SKM-1 (cell line): ENCODE data around the gene PNKP.
"Not testable (repeated sequence)": the region's sequence is repeated elsewhere in the genome, so short reads cannot be mapped to it uniquely, and the experiment has no call there.

ENCODE experiments used
- DNase-seq: peaks from one replicate; lab custom pipeline; 2025; ENCODE audit not compliant: unreplicated experiment; lab: John Stamatoyannopoulos, UW

Gene PNKP

DNA sequence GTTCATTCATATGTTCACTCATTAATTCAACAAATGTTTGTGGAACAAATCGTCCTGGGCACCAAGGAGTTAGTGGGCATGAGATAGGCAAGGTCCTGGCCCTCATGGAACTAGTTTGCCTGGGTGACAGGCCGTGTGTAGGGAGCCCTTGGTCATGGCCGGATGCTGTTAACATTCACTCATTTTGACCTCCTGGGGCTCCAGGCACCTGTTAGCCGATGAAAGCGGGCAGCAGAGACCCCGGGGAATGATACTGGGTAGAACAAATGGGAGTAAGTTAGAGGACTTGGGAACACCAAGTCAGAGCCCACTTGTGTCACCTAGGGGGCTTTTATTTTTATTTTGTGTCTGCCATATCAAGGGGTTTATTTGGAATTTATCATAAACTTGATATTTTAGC is 42.7 kb downstream of the PNKP start:
- DNase-seq = no peak

DNA sequence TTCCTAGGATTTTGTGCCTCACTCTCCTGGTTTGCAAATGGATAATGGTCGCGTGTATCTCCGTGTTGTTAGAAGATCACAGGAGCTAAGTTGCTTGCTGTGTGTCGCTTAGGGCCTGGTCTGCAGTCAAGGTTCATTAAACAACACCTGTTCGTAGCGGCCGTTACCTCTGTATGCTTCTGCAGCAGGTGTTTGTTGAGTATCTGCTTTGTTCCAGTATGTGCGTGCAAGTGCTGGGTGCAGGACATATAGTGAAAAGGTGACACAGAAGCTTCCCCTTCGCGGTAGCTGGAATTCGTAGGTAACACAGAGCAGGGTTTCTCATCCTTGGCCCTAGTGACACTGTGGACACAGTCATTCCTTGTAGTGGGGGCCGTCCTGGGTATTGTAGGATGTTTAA is 43.9 kb downstream of the PNKP start:
- no peak for DNase-seq

- no peak for DNase-seq
Measured at GRCh38 chr19:49820125-49820524, 47.3 kb downstream of the PNKP start.

DNA sequence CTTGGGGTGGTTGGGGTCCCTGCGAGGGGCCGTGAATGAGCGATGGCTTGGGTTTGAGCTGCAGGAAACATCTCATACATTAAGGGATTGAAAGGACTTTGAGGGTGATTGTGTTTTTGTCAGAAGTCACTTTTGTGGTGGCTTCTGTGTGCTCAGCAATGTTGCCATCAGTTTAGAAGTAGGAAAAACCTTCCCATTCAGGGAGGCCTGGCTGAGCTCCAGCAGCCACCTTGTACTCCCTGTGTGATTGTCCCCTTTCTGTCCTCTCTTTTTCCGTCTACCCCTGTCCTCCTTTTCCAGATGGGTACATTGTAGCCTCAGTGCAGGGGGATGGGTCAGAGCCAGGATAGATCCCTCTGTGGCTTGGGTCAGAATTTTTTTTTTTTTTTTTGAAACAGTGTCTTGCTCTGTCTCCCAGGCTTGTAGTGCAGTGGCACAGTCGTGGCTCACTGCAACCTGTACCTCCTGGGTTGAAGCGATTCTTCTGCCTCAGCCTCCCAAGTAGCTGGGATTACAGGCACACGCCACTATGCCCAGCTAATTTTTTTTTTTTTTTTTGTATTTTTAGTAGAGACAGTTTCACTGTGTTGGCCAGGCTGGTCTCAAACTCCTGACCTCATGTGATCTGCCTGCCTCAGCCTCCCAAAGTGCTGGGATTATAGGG is 47.8 kb downstream of the PNKP start:
- DNase-seq = not testable (repeated sequence)

DNA sequence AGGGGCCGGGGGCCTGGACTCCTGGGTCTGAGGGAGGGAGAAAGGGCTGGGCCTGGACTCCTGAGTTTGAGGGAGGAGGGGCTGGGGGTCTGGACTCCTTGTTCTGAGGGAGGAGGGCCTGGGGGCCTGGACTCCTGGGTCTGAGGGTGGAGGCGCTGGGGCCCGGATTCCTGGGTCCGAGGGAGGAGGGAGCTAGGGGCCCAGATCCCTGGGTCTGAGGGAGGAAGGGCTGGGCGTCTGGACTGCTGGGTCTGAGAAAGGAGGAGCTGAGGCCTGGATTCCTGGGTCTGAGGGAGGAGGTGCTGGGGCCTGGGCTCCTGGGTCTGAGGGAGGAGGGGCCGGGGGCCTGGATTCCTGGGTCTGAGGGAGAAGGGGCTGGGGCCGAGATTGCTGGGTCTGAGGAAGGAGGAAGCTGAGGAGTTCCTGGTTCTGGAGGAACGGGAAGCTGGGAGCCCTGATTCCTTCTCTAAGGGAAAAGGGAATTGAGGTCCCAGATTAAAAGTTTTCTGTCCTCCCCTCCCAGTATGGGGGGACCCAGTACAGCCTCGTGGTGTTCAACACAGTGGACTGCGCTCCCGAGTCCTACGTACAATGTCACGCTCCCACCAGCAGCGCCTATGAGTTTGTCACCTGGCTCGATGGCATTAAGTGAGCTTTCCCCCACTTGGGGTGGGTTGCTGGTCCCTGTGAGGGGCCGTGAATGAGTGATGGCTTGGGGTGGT is 48.6 kb downstream of the PNKP start:
- no peak for DNase-seq

DNA sequence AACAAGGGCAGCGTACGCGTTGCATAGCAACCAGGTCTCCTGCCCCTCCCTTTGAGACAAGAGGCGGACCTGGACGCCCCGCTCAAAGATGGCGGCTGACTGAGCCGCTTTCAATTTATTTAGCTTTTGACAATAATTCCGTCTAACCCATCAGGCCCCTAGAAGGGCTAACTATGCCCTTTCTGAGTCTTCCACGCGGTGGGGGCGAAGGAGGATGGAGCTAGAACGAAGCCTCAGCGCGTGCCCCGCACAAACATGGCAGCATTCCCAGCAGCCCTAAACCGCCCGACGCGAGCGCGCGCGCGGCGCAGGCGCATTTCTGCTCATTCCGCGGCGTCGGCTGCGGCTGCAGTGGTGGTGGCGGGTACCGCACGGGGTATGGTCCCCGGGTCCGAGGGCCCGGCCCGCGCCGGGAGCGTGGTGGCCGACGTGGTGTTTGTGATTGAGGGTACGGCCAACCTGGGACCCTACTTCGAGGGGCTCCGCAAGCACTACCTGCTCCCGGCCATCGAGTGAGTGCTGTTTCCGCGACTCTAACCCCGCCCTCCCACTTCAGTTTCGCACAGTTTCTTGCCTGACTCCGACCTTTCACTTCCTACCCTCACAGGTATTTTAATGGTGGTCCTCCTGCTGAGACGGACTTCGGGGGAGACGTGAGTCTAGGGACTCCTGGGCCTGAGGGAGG is 49.3 kb downstream of the PNKP start, which contains the start of gene MED25:
MED25 (plus strand) TSS at position 326 of the 685 bp plus-strand sequence; CDS start at position 379, 53 bp downstream.
- no peak for DNase-seq

GRCh38 chr19:49816590-49816989 is 50.8 kb downstream of the PNKP start:
- no peak for DNase-seq

DNA sequence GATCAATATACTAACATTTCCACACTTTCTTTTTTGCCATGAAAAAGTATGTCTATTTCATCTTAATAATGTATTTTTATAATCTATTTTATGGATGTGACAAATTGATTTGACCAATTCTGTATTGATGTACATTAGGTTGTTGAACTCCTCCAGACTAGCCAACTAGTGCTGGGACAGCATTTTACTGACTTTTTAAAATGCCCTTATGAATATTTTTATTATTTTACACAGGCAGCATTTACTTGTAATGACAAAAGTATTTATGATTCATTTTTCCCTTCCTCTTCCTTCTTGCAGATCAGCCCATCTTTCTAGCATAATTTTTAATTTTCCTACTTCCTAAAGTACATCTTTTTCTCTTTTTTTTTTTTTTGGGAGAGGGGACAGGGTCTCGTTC is 53.4 kb downstream of the PNKP start:
- no peak for DNase-seq

- no peak for DNase-seq
Measured at GRCh38 chr19:49812997-49813861, 54.1 kb downstream of the PNKP start, which contains the start of gene FUZ. TSS of gene FUZ (minus strand) at chr19:49813292. CDS start at chr19:49813106, 186 bp downstream.

DNA sequence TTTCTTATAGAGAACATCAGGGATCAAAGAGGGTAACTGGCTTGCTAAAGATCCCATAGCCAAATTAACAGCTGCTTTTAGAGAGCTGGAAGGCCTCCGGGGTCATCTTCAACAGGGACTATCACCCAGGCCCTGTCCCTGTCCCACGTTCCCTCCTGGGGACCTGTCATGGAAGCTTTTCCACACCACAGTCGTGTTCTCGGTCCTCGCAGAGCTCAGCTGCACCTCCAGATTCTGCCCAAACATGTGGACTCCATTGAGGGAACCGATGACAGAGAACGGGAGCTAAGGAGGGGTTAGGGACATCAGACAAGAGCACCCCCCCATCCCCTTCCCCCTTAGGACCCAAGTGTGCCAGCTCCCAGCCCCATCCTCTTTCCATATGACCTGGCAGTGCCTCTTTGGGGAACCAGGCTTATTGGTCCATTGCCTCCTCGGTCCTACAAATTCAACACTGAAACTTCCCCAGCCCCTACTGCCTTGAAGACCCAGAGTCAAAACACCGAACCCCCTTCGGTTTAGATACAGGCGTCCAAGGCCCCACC is 54.9 kb downstream of the PNKP start:
- no peak for DNase-seq

- no peak for DNase-seq
Measured at GRCh38 chr19:49811328-49811727, 56.0 kb downstream of the PNKP start.
